Measurements from ENCODE around the gene CFAP251.

GRCh38 chr12:121966959-121967358, 48.6 kb downstream of the CFAP251 start:
- TF ChIP-seq CTCF (IDR thresholded peaks at IDR 0.05; ENCODE audit: extremely low read depth in 1 of 2, insufficient read depth in 1 of 2, low read depth in 1 of 2, low read length in 2 of 2) (no peak), MYC (IDR thresholded peaks at IDR 0.05; ENCODE audit: low read depth, low read length) (no peak), POLR2A (IDR thresholded peaks at IDR 0.05; ENCODE audit: low read depth, low read length) (no peak), EZH2 (IDR thresholded peaks at IDR 0.05; ENCODE audit: borderline replicate concordance, low read depth, low read length, severe bottlenecking) (no peak)
